Smooth muscle cell (in vitro differentiated cells): Measurements from ENCODE around the gene FRAT1. TPM values are rescaled to one million over a fixed set of nuclear protein-coding genes. Genes with fewer than 3 reads are reported as not detected.
"Not testable (repeated sequence)": the region's sequence is repeated elsewhere in the genome, so short reads cannot be mapped to it uniquely, and the experiment has no call there.

Source experiments
- DNase-seq: peaks from one replicate; lab custom pipeline; 2025; ENCODE audit not compliant: unreplicated experiment; lab: John Stamatoyannopoulos, UW
- H2AFZ ChIP-seq: fragments of 200-600 bp; sonication (generic); 2 replicates; pipeline ENCODE4 v1.6.0; 2016; ENCODE audit warnings: antibody characterized with exemption, low read depth, mild to moderate bottlenecking
- H3F3A ChIP-seq: fragments of 200-600 bp; sonication (generic); 2 replicates; pipeline ENCODE4 v1.6.0; 2017; ENCODE audit warnings: antibody characterized with exemption, low read depth
- H3K27ac ChIP-seq: fragments of 200-600 bp; sonication (generic); 2 replicates; pipeline ENCODE4 v1.5.1; 2016; ENCODE audit warnings: low read depth, mild to moderate bottlenecking
- H3K27me3 ChIP-seq: fragments of 200-600 bp; sonication (generic); 2 replicates; pipeline ENCODE4 v1.6.1; 2016; ENCODE audit warnings: low read depth, mild to moderate bottlenecking
- H3K36me3 ChIP-seq: fragments of 200-600 bp; sonication (generic); 2 replicates; pipeline ENCODE4 v1.5.1; 2016; ENCODE audit warnings: low read depth
- H3K4me1 ChIP-seq: fragments of 200-600 bp; sonication (generic); 2 replicates; pipeline ENCODE4 v1.5.1; 2016; ENCODE audit warnings: low read depth
- H3K4me2 ChIP-seq: fragments of 200-600 bp; sonication (generic); 2 replicates; pipeline ENCODE4 v1.6.0; 2016; ENCODE audit warnings: mild to moderate bottlenecking
- H3K4me3 ChIP-seq: fragments of 200-600 bp; sonication (generic); 2 replicates; pipeline ENCODE4 v1.5.1; 2016; ENCODE audit warnings: mild to moderate bottlenecking
- H3K79me2 ChIP-seq: fragments of 200-600 bp; sonication (generic); 2 replicates; pipeline ENCODE4 v1.6.0; 2016; ENCODE audit warnings: low read depth, mild to moderate bottlenecking
- H3K9ac ChIP-seq: fragments of 200-600 bp; sonication (generic); 2 replicates; pipeline ENCODE4 v1.6.0; 2016; ENCODE audit warnings: low read depth
- H3K9me3 ChIP-seq: fragments of 200-600 bp; sonication (generic); replicated peaks from 2 replicates; pipeline ENCODE4 v1.5.1; 2016; ENCODE audit warnings: low read depth
- H4K20me1 ChIP-seq: fragments of 200-600 bp; sonication (generic); 2 replicates; pipeline ENCODE4 v1.6.0; 2016; ENCODE audit warnings: low read depth
- CTCF ChIP-seq: fragments of 200-600 bp; sonication (generic); IDR thresholded peaks from 2 replicates; pipeline ENCODE4 v1.5.1; 2017; ENCODE audit warnings: borderline replicate concordance, mild to moderate bottlenecking, antibody characterized with exemption; ENCODE audit not compliant: insufficient read depth, poor library complexity, severe bottlenecking
- WGBS: methylation state at CpG from one replicate; pipeline ENCODE4 v1.1.7; 2016; ENCODE audit warnings: low lambda C conversion rate; 5-methylcytosine and 5-hydroxymethylcytosine counted together
- polyA plus RNA-seq: library from polyadenylated mRNA; unstranded; fragments of >200 nt; fragmentation: Nextera tagmentation; extraction: Ambion mirVana; gene quantifications from 2 replicates; pipeline ENCODE4 v1.2.1, GENCODE V29; 2016
- total RNA-seq: library from RNA; depleted of rRNA; stranded (reverse); fragments of >200 nt; gene quantifications from 2 replicates; pipeline ENCODE4 v1.2.3, GENCODE V29; 2014

Gene FRAT1
- total and polyA plus RNA-seq, 2 experiments from 2014 or later = 0.58 to 1.3 TPM

- WGBS = 36% methylated on average over 5 of the region's 5 CpGs
- peaks cover 9% of the 10 kb centered on the region for H3F3A ChIP-seq
- H3K79me2 ChIP-seq = no peaks in the 10 kb centered on the region
- H2AFZ ChIP-seq = peak overlapping the region; percentile 12
- H3K4me1 ChIP-seq = peaks cover 11% of the 10 kb centered on the region
- no peak overlapping the region for H3K4me2 ChIP-seq
- no peaks in the 10 kb centered on the region for H3K36me3 ChIP-seq
- no peaks in the 10 kb centered on the region for H4K20me1 ChIP-seq
- H3K4me3 ChIP-seq = no peak overlapping the region
- no peak overlapping the region for H3K27ac ChIP-seq
- TF ChIP-seq CTCF = no peak
- H3K9me3 ChIP-seq = no peaks in the 10 kb centered on the region
- H3K27me3 ChIP-seq = peaks cover 6% of the 10 kb centered on the region
- no peak overlapping the region for H3K9ac ChIP-seq
- no peak for DNase-seq
Measured at GRCh38 chr10:97338041-97338440, 19.0 kb downstream of the FRAT1 start.

GRCh38 chr10:97341416-97341815 is 22.3 kb downstream of the FRAT1 start:
- 88% methylated on average over 2 of the region's 2 CpGs for WGBS
- Histone ChIP-seq H3K27me3 (no peaks in the 10 kb centered on the region), H3K4me3 (no peak overlapping the region)

DNA sequence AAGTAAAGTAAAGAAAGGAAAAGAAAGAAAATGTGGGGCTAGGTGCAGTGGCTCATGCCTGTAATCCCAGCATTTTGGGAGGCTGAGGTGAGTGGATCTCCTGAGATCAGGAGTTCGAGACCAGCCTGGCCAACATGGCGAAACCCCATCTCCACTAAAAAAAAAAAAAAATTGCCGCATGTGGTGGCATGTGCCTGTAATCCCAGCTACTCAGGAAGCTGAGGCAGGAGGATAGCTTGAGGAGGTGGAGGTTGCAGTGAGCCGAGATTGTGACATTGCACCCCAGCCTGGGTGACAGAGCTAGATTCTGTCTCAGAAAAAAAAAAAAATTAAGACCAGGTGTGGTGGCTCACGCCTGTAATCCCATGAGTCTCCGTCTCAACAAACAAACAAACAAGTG is 24.6 kb downstream of the FRAT1 start:
- not testable (repeated sequence) for H3K4me2 ChIP-seq, H3K27ac ChIP-seq, H3K79me2 ChIP-seq, DNase-seq, H3K27me3 ChIP-seq, H3K36me3 ChIP-seq, H3K4me3 ChIP-seq, H3K4me1 ChIP-seq, H3K9ac ChIP-seq, H4K20me1 ChIP-seq, H3K9me3 ChIP-seq, H3F3A ChIP-seq, H2AFZ ChIP-seq
- 97% methylated on average over 6 of the region's 6 CpGs for WGBS

More at GRCh38 chr10:97341416-97341815, 22.3 kb downstream of the FRAT1 start:
- Histone ChIP-seq H4K20me1 (no peaks in the 10 kb centered on the region), H3K79me2 (no peaks in the 10 kb centered on the region), H2AFZ (no peak overlapping the region), H3K9ac (no peak overlapping the region), H3K4me1 (peaks cover 5% of the 10 kb centered on the region), H3K9me3 (no peaks in the 10 kb centered on the region), H3K36me3 (no peaks in the 10 kb centered on the region), H3K27ac (no peak overlapping the region), H3F3A (peaks cover 9% of the 10 kb centered on the region), H3K4me2 (no peak overlapping the region)
- no peak for TF ChIP-seq CTCF
- DNase-seq = no peak

- no peak overlapping the region for H3K27ac ChIP-seq
- no peaks in the 10 kb centered on the region for H3K9me3 ChIP-seq
- H3K27me3 ChIP-seq = no peaks in the 10 kb centered on the region
- H3K36me3 ChIP-seq = no peaks in the 10 kb centered on the region
- no peaks in the 10 kb centered on the region for H3K79me2 ChIP-seq
- no peaks in the 10 kb centered on the region for H3F3A ChIP-seq
- WGBS = 93% methylated on average over 4 of the region's 4 CpGs
- H3K4me1 ChIP-seq = no peaks in the 10 kb centered on the region
- TF ChIP-seq CTCF = no peak
- no peak overlapping the region for H3K4me3 ChIP-seq
- H2AFZ ChIP-seq = no peak overlapping the region
- H3K9ac ChIP-seq = no peak overlapping the region
- no peak overlapping the region for H3K4me2 ChIP-seq
- no peaks in the 10 kb centered on the region for H4K20me1 ChIP-seq
- DNase-seq = no peak
Measured at GRCh38 chr10:97347317-97347716, 28.2 kb downstream of the FRAT1 start.
